A673 (cell line): ENCODE data around the gene DDX54. TPM values are rescaled to one million over a fixed set of nuclear protein-coding genes. Genes with fewer than 3 reads are reported as not detected.

ENCODE experiments used
- BruUV-seq: library from RNA; stranded (reverse); fragments of 400-500 nt; replicated peaks from 2 replicates; lab custom pipeline; 2021; lab: Mats Ljungman, UMichigan
- CTCF ChIA-PET: fragments of 300-600 bp; sonication (Branson Sonifier 250); formaldehyde crosslinking; loops from one replicate; lab custom pipeline; 2022; ENCODE audit warnings: antibody characterized with exemption; lab: Charles Lee
- POLR2A ChIA-PET: fragments of 300-600 bp; sonication (Branson Sonifier 250); formaldehyde crosslinking; loops from one replicate; lab custom pipeline; 2022; ENCODE audit warnings: antibody characterized with exemption; ENCODE audit not compliant: low non-redundant PET; lab: Charles Lee
- DNase-seq: peaks from one replicate; pipeline ENCODE4 v3.0.0-alpha.2; 2015; ENCODE audit warnings: low spot score
- H3K27ac ChIP-seq: fragments of 200-600 bp; sonication (generic); 2 replicates; pipeline ENCODE4 v1.5.1; 2016; ENCODE audit warnings: mixed run types, low read depth, mild to moderate bottlenecking, mixed read lengths, antibody characterized with exemption, low read length; ENCODE audit not compliant: poor library complexity, severe bottlenecking
- H3K27me3 ChIP-seq: fragments of 200-600 bp; sonication (generic); replicated peaks from 2 replicates; pipeline ENCODE4 v1.6.1; 2017; ENCODE audit warnings: mixed run types, low read depth, mild to moderate bottlenecking, mixed read lengths, antibody characterized with exemption, low read length; ENCODE audit not compliant: insufficient read depth, poor library complexity
- H3K36me3 ChIP-seq: fragments of 200-600 bp; sonication (generic); 2 replicates; pipeline ENCODE4 v1.6.1; 2016; ENCODE audit warnings: mixed run types, mild to moderate bottlenecking, mixed read lengths, antibody characterized with exemption, low read length; ENCODE audit not compliant: insufficient read depth, poor library complexity, severe bottlenecking
- H3K4me1 ChIP-seq: fragments of 200-600 bp; sonication (generic); 2 replicates; pipeline ENCODE4 v1.6.1; 2017; ENCODE audit warnings: mixed run types, mild to moderate bottlenecking, mixed read lengths, antibody characterized with exemption, low read length; ENCODE audit not compliant: insufficient read depth, poor library complexity, severe bottlenecking
- H3K4me3 ChIP-seq: fragments of 200-600 bp; sonication (generic); 2 replicates; pipeline ENCODE4 v1.5.1; 2016; ENCODE audit warnings: low read depth, mixed run types, mild to moderate bottlenecking, mixed read lengths, low read length; ENCODE audit not compliant: poor library complexity, severe bottlenecking
- H3K9me3 ChIP-seq: fragments of 200-600 bp; sonication (generic); 2 replicates; pipeline ENCODE4 v1.6.1; 2016; ENCODE audit warnings: mixed run types, low read depth, mild to moderate bottlenecking, mixed read lengths, antibody characterized with exemption, low read length; ENCODE audit not compliant: poor library complexity, severe bottlenecking
- CTCF ChIP-seq: fragments of 300-800, 200-600 bp; sonication (generic); conservative IDR thresholded peaks from 2 replicates; pipeline ENCODE4 v1.5.1; 2017; ENCODE audit warnings: low read depth, mild to moderate bottlenecking, antibody characterized with exemption, low read length, moderate library complexity, mixed read lengths
- EZH2 ChIP-seq: fragments of 200-600 bp; sonication (generic); IDR thresholded peaks from 2 replicates; pipeline ENCODE4 v1.6.1; 2017; ENCODE audit warnings: borderline replicate concordance, low read depth, mild to moderate bottlenecking, mixed read lengths, antibody characterized with exemption, low read length; ENCODE audit not compliant: poor library complexity, severe bottlenecking
- intact Hi-C: fragments of 100-400 bp; cut with micrococcal nuclease; formaldehyde crosslinking; loops from one replicate; pipeline ENCODE4 v1.10.0; 2022; ENCODE audit not compliant: unreplicated experiment
- total RNA-seq: library from RNA; stranded (reverse); gene quantifications from 2 replicates; pipeline ENCODE4 v1.2.3, GENCODE V29; 2021

Gene DDX54
- total RNA-seq, 1 experiment from 2014 or later = 116 TPM

GRCh38 chr12:113134521-113134951 is 50.7 kb downstream of the DDX54 start:
- Histone ChIP-seq H3K27me3 (no peaks in the 10 kb centered on the region), H3K27ac (no peak overlapping the region), H3K9me3 (no peaks in the 10 kb centered on the region), H3K36me3 (no peaks in the 10 kb centered on the region), H3K4me1 (peaks cover 6% of the 10 kb centered on the region), H3K4me3 (no peak overlapping the region)
- DNase-seq = no peak
- intact Hi-C loops = no loop called here
- ChIA-PET POLR2A (no interaction called here), CTCF (interaction anchor here (1.4 kb wide), 1 partner anchor 141 kb away, joined by 4 read pairs; no protein-coding TSS in a partner anchor)
- BruUV-seq = no TSS peak
- TF ChIP-seq CTCF (no peak), EZH2 (no peak)

GRCh38 chr12:113134071-113134470 is 51.2 kb downstream of the DDX54 start:
- Histone ChIP-seq H3K4me3 (no peak overlapping the region), H3K4me1 (peaks cover 6% of the 10 kb centered on the region), H3K36me3 (no peaks in the 10 kb centered on the region), H3K27ac (no peak overlapping the region), H3K27me3 (no peaks in the 10 kb centered on the region), H3K9me3 (no peaks in the 10 kb centered on the region)
- intact Hi-C loops = no loop called here
- CTCF ChIA-PET = interaction anchor here (0.5 kb wide), 1 partner anchor 1189 kb away, joined by 6 read pairs; no protein-coding TSS in a partner anchor
- BruUV-seq = no TSS peak
- DNase-seq = no peak
- TF ChIP-seq EZH2 = no peak
- TF ChIP-seq CTCF = no peak
- POLR2A ChIA-PET = no interaction called here

DNA sequence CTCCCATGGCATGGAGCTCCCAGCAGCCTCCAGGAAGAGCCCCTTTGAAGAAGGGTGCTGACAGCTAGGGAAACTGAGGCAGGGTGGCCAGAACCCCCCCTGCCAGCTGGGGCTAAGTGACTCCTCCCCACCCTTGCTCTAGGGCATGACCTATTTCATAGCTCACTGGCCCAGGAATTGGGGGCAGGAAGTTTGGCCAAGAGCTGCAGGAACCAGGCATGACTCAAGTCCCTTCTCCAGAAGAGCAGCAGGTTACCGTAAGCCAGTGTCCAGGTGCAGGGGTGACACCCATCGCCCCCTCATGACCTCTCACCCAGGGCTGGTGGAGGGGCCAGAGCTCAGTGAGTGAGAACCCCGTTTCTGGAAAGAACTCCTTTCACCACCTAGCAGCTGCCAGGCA is 51.6 kb downstream of the DDX54 start:
- Histone ChIP-seq H3K27me3 (no peaks in the 10 kb centered on the region), H3K9me3 (no peaks in the 10 kb centered on the region), H3K4me3 (no peak overlapping the region), H3K36me3 (no peaks in the 10 kb centered on the region), H3K27ac (no peak overlapping the region), H3K4me1 (peaks cover 6% of the 10 kb centered on the region)
- intact Hi-C loops = no loop called here
- no peak for DNase-seq
- ChIA-PET CTCF (interaction anchor here (0.5 kb wide), 1 partner anchor 1189 kb away, joined by 6 read pairs; no protein-coding TSS in a partner anchor), POLR2A (no interaction called here)
- no peak for TF ChIP-seq CTCF
- TF ChIP-seq EZH2 = no peak
- no TSS peak for BruUV-seq
